ENCODE measurements around the gene CCNA2. TPM values are rescaled to one million over a fixed set of nuclear protein-coding genes. Genes with fewer than 3 reads are reported as not detected.

The CCNA2 gene
- total and polyA plus RNA-seq, 9 of the 15 experiments (the other 6 are each of a cell fraction or from before 2014, with no cell fraction given), result 37.1 to 197 (median 154) TPM

DNA sequence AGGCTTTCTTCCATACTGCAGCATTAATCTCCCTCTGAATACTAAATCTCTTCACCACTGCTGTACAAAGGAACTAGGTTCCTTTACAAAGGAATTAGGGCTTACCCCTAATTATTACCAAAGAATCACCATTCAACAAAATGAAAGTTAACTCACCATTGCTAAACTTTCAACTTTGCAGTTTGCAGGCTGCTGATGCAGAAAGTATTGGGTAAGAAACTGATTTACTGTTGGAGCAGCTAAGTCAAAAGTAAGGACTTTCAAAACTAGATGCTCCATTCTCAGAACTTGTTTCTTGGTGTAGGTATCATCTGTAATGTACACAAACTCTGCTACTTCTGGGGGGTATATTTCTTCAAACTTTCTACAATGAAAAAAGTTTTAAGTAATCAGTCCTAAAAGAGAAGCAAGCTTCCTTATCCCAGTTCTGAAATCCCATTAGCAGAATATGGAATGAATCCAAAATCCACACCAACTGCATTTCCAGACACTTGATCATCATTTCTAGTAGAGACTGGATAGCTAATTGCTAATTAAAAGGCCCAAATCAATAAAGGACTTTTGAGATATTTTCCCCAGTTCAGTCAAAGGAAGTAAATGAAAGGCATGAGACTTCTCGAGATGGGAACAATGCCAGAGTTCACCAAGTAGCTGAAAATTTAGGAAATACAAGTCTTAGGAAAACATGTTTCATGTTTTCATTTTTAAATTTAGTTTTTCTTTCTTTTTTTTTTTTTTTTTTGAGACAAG is 4.3 kb downstream of the CCNA2 start:
- no peaks in the 10 kb centered on the region for H3K27me3 ChIP-seq (ENCODE audit: control insufficient read depth in 2 of 2, insufficient read depth in 2 of 2, low read length in 2 of 2)
- 89% methylated on average over 1 of the region's 1 CpG for WGBS (ENCODE audit: insufficient coverage, low coverage, missing lambda C conversion rate)
- no peak overlapping the region for H2AFZ ChIP-seq (ENCODE audit: low read depth, low read length)
- ChIA-PET POLR2A (interaction anchor here (0.6 to 1.2 kb wide), 2 partner anchors 9 to 13 kb away, joined by 3 read pairs; no protein-coding TSS in a partner anchor), CTCF (ENCODE audit: low intra/inter-chr PET ratio) (no interaction called here)
- H3K79me2 ChIP-seq (ENCODE audit: control insufficient read depth, insufficient read depth, low read length), result peaks cover 63% of the 10 kb centered on the region
- intact Hi-C loops (cut with micrococcal nuclease), result no loop called here
- in situ Hi-C loops (cut with MboI), result no loop called here
- no TSS peak for BruUV-seq (replicated peaks)
- H3K9me1 ChIP-seq (ENCODE audit: control insufficient read depth, insufficient read depth, low read length), result no peaks in the 10 kb centered on the region
- H3K36me3 ChIP-seq (ENCODE audit: control insufficient read depth, insufficient read depth, low read length), result peaks cover 85% of the 10 kb centered on the region
- no peak overlapping the region for H3K9ac ChIP-seq (ENCODE audit: insufficient read depth in 1 of 2, low read depth in 2 of 2, low read length in 2 of 2)
- no peak overlapping the region for H3K27ac ChIP-seq (ENCODE audit: extremely low read depth, low read depth, low read length)
- H3K4me3 ChIP-seq, result no peak overlapping the region
- ATAC-seq (no peak), DNase-seq (ENCODE audit: extremely low read depth in 1 of 4, low spot score in 3 of 4) (no peak), FAIRE-seq (no peak)
- peaks cover 0 to 9% of the 10 kb centered on the region in 2 experiments; a peak in 3 of 5 replicates for H3K4me1 ChIP-seq (replicated peaks in 1 of 2; ENCODE audit: control insufficient read depth in 2 of 2, insufficient read depth in 2 of 2, low read length in 2 of 2)
- H3K4me2 ChIP-seq (ENCODE audit: insufficient read depth, low read length), result no peak overlapping the region
- peaks cover 7% of the 10 kb centered on the region; the same call in 1 of the 2 replicates for H4K20me1 ChIP-seq (replicated peaks; ENCODE audit: control insufficient read depth, insufficient read depth, low read length)
- no peaks in the 10 kb centered on the region for H3K9me3 ChIP-seq (replicated peaks; ENCODE audit: control insufficient read depth, insufficient read depth, low read depth, low read length)
- TF ChIP-seq HNRNPLL (IDR thresholded peaks at IDR 0.05; ENCODE audit: low read depth, low read length, poor library complexity, severe bottlenecking) (no peak), CBFA2T3 (IDR thresholded peaks at IDR 0.05) (no peak), NFIX (CRISPR knock-in tag; IDR thresholded peaks at IDR 0.05; ENCODE audit: low read depth) (no peak), TEAD1 (CRISPR knock-in tag; IDR thresholded peaks at IDR 0.05) (no peak)
- TF ChIP-seq, protein P1, sequence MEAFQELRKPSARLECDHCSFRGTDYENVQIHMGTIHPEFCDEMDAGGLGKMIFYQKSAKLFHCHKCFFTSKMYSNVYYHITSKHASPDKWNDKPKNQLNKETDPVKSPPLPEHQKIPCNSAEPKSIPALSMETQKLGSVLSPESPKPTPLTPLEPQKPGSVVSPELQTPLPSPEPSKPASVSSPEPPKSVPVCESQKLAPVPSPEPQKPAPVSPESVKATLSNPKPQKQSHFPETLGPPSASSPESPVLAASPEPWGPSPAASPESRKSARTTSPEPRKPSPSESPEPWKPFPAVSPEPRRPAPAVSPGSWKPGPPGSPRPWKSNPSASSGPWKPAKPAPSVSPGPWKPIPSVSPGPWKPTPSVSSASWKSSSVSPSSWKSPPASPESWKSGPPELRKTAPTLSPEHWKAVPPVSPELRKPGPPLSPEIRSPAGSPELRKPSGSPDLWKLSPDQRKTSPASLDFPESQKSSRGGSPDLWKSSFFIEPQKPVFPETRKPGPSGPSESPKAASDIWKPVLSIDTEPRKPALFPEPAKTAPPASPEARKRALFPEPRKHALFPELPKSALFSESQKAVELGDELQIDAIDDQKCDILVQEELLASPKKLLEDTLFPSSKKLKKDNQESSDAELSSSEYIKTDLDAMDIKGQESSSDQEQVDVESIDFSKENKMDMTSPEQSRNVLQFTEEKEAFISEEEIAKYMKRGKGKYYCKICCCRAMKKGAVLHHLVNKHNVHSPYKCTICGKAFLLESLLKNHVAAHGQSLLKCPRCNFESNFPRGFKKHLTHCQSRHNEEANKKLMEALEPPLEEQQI (IDR thresholded peaks at IDR 0.05), result no peak
- TF ChIP-seq, protein P2, sequence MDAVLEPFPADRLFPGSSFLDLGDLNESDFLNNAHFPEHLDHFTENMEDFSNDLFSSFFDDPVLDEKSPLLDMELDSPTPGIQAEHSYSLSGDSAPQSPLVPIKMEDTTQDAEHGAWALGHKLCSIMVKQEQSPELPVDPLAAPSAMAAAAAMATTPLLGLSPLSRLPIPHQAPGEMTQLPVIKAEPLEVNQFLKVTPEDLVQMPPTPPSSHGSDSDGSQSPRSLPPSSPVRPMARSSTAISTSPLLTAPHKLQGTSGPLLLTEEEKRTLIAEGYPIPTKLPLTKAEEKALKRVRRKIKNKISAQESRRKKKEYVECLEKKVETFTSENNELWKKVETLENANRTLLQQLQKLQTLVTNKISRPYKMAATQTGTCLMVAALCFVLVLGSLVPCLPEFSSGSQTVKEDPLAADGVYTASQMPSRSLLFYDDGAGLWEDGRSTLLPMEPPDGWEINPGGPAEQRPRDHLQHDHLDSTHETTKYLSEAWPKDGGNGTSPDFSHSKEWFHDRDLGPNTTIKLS (IDR thresholded peaks at IDR 0.05; ENCODE audit: borderline replicate concordance, low read depth), result no peak
- TF ChIP-seq, protein P3, sequence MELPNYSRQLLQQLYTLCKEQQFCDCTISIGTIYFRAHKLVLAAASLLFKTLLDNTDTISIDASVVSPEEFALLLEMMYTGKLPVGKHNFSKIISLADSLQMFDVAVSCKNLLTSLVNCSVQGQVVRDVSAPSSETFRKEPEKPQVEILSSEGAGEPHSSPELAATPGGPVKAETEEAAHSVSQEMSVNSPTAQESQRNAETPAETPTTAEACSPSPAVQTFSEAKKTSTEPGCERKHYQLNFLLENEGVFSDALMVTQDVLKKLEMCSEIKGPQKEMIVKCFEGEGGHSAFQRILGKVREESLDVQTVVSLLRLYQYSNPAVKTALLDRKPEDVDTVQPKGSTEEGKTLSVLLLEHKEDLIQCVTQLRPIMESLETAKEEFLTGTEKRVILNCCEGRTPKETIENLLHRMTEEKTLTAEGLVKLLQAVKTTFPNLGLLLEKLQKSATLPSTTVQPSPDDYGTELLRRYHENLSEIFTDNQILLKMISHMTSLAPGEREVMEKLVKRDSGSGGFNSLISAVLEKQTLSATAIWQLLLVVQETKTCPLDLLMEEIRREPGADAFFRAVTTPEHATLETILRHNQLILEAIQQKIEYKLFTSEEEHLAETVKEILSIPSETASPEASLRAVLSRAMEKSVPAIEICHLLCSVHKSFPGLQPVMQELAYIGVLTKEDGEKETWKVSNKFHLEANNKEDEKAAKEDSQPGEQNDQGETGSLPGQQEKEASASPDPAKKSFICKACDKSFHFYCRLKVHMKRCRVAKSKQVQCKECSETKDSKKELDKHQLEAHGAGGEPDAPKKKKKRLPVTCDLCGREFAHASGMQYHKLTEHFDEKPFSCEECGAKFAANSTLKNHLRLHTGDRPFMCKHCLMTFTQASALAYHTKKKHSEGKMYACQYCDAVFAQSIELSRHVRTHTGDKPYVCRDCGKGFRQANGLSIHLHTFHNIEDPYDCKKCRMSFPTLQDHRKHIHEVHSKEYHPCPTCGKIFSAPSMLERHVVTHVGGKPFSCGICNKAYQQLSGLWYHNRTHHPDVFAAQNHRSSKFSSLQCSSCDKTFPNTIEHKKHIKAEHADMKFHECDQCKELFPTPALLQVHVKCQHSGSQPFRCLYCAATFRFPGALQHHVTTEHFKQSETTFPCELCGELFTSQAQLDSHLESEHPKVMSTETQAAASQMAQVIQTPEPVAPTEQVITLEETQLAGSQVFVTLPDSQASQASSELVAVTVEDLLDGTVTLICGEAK (IDR thresholded peaks at IDR 0.05), result no peak
- TF ChIP-seq, protein P3 (CRISPR knock-in tag; IDR thresholded peaks at IDR 0.05), result no peak

Data from K562 (cell line).